ENCODE results near the gene DOCK11.

The DOCK11 gene

DNA sequence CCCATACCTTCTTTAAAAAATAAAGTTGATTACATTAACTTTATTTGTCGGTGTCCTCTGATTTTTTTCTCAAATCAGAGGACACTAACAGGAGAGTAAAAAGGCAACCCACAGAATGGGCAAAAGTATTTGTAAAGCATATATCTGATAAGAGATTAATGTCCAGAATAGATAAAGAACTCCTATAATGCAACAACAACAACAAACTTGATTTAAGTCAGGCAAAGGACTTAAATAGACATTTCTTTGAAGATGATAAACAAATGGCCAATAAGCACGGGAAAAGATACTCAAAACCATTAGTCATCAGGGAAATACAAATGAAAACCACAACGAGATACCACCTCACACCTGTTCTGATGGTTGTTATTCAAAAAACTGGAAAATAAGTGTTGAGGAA, 28.7 kb downstream of the DOCK11 start:
- H3K36me3 ChIP-seq (ENCODE audit: control insufficient read depth, insufficient read depth, low read length) = no peaks in the 10 kb centered on the region
- no peak overlapping the region for H3K9ac ChIP-seq (ENCODE audit: low read length)
- H3K27ac ChIP-seq (ENCODE audit: low read depth, low read length) = no peak overlapping the region
- peaks cover 5% of the 10 kb centered on the region for H3K4me1 ChIP-seq (ENCODE audit: control insufficient read depth, insufficient read depth, low read length)
- no peaks in the 10 kb centered on the region for H3K27me3 ChIP-seq (ENCODE audit: control insufficient read depth, insufficient read depth, low read length)
- no peak overlapping the region for H3K4me3 ChIP-seq (ENCODE audit: low read length)

DNA sequence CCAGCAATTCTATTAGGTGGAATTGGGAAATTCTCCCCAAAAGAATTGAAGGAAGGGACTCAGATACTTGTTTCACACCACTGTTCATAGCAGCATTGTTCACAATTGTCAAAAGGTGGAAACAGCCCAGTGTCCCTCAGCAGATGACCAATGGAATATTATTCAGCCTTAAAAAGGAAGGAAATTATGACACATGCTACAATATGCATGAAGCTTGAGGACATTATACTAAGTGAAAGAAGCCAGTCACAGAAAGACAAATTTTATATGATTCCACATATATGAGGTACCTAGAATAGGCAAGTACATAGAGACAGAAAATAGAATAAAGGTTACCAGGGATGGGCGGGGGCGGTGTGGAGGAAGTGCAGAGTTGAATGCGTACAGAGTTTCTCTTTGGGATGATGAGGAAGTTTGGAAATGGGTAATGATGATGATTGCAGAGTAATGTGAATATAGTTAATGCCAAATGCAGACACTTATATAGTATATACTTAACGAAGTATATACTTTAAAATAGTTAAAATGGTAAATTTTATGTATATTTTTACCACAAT, 29.6 kb downstream of the DOCK11 start:
- Histone ChIP-seq H3K9ac (ENCODE audit: low read length) (no peak overlapping the region), H3K27me3 (ENCODE audit: control insufficient read depth, insufficient read depth, low read length) (no peaks in the 10 kb centered on the region), H3K36me3 (ENCODE audit: control insufficient read depth, insufficient read depth, low read length) (no peaks in the 10 kb centered on the region), H3K4me3 (ENCODE audit: low read length) (no peak overlapping the region), H3K4me1 (ENCODE audit: control insufficient read depth, insufficient read depth, low read length) (peaks cover 4% of the 10 kb centered on the region), H3K27ac (ENCODE audit: low read depth, low read length) (no peak overlapping the region)

DNA sequence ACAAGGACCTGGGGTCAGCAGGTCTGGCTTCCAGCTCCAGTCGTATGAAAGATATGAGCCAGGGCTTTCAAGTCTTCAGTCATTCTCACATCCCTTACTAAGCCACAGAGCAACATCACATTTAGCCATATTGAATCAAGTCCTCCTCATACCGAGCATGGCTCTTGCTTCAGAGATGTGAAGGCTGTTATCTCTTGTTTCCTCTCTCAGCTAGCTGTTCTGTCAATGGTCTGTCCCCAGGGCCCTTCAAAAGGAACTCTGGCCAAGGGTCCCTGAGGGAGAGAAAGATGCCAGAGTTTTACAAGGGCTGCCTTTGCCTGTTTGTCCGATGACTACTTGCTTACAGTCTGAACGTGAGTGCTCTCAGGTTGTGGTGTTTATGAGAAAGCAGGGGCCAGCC, 30.5 kb downstream of the DOCK11 start:
- no peaks in the 10 kb centered on the region for H3K4me1 ChIP-seq (ENCODE audit: control insufficient read depth, insufficient read depth, low read length)
- no peak overlapping the region for H3K4me3 ChIP-seq (ENCODE audit: low read length)
- no peaks in the 10 kb centered on the region for H3K27me3 ChIP-seq (ENCODE audit: control insufficient read depth, insufficient read depth, low read length)
- peak overlapping the region; percentile 23 for H3K27ac ChIP-seq (ENCODE audit: low read depth, low read length)
- H3K9ac ChIP-seq (ENCODE audit: low read length) = no peak overlapping the region
- H3K36me3 ChIP-seq (ENCODE audit: control insufficient read depth, insufficient read depth, low read length) = no peaks in the 10 kb centered on the region

DNA sequence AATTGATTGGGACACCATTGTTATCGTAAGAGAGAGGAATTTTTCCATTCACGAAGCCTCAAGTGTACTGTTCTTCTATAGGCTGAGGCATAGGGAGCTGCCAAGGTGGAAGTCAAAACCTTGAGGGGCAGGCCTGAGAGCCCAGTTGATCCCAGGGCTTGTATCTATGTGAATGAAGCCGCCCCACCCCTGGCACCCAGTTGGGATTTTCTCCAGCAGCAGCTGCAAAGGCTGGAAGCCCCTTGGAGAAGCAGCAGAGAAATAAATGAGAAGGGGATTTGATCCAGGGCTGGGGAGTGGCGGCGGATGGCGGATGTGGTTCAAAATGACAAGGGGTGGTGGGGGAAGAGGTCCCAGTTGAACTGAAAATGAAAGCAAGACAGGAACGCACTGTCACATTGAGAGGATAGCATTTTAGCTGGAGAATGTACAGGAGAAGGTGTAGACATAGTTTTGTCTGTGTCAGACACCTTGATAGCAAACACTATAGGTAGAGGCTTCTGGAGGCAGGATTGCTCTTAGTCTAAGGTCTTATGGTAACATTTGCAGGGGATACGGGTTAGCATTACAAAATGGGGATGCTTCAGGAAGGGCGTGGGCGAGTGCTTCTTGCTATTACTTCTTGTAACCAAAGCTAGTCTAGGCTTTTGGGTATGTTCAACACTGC, 32.6 kb downstream of the DOCK11 start:
- Histone ChIP-seq H3K27ac (ENCODE audit: low read depth, low read length) (no peak overlapping the region), H3K4me3 (ENCODE audit: low read length) (peak overlapping the region; percentile 29), H3K9ac (ENCODE audit: low read length) (no peak overlapping the region), H3K4me1 (ENCODE audit: control insufficient read depth, insufficient read depth, low read length) (no peaks in the 10 kb centered on the region), H3K27me3 (ENCODE audit: control insufficient read depth, insufficient read depth, low read length) (no peaks in the 10 kb centered on the region), H3K36me3 (ENCODE audit: control insufficient read depth, insufficient read depth, low read length) (no peaks in the 10 kb centered on the region)

DNA sequence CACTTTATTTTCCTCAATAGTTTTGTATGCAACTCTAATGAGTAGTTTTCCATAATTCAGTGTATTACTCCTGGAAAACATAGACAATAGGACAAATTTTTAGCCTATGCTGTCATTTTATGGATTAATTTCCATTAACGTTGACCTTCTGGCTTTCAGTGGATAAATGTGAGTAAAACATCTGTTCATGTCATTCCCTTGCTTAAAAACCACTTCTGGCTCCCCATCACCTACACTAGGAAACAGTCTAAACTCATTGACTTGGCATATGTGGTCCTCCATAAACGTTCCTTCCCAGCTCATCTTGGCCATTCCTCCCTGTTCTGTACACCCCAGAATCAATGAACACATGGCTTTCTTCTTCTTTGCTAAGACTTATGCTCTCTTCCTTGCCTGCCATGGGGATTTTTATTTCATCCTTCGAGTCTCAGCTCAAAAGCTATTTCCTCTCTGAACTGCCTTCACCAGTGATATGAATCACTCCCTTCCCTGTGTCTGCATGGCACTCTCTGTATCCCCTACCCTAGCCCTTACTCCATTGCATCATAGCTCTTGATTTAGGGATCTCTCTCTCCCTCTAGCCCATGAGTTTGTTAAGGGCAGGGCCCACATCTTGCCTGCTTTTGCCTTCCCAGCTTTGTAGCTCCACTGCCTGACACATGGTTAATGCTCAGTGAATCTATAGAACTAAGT, 34.8 kb downstream of the DOCK11 start:
- Histone ChIP-seq H3K27ac (ENCODE audit: low read depth, low read length) (no peak overlapping the region), H3K4me3 (ENCODE audit: low read length) (no peak overlapping the region), H3K4me1 (ENCODE audit: control insufficient read depth, insufficient read depth, low read length) (no peaks in the 10 kb centered on the region), H3K36me3 (ENCODE audit: control insufficient read depth, insufficient read depth, low read length) (no peaks in the 10 kb centered on the region), H3K9ac (ENCODE audit: low read length) (no peak overlapping the region), H3K27me3 (ENCODE audit: control insufficient read depth, insufficient read depth, low read length) (no peaks in the 10 kb centered on the region)

DNA sequence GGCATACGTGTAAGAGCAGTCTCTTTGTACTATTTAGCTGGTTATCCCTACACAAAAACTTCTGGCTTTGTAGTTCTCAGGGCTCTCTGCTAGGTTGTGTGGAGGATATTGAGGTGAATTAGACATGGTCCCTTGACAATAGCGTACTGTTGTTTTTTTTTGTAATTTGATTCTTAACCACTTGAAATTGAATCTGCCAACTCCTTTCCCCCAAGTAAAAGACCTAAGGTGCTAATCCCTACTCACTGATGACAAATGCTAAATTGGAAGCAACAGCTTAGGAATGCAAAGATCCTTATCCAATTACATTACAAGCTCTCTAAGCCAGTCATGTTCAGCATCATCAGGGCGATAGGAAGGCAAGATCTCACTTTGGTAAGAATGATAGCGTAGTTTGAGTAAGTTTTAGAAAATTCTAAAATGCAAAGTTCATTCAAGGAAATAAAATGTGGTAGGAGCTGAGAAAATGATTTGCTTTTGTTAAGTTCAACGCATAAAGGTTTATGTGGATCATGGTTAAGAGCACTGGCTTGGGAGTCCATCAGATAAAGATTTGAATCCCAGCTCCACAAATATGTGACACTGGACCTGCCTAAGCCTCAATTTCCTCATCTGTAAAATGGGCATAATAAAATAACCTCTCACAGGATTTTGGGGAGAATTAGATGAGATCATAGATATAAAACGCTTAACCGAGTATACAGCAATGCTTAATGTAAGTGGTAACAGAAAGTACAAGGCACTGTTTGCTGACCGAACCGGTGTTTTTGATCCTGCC, 39.3 kb downstream of the DOCK11 start:
- Histone ChIP-seq H3K4me3 (ENCODE audit: low read length) (no peak overlapping the region), H3K27ac (ENCODE audit: low read depth, low read length) (no peak overlapping the region)

DNA sequence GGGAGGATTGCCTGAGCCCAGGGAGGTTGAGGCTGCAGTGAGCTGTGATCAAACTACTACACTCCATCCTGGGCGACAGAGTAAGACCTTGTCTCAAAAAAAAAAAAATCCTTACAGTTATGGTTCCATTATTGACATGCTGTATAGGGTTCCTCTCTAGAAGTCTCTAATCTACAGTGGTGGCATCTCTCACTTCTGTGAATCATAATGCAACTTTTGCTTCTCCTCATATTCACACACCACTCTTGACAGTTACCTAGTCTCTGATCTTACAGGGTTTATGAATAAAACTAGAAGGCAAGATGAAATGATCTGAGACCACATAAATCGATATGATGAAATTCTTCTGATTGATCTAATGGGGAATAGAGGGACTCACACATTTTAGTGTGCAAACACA, 40.6 kb downstream of the DOCK11 start:
- H3K4me3 ChIP-seq (ENCODE audit: low read length) = no peak overlapping the region
- H3K27me3 ChIP-seq (ENCODE audit: control insufficient read depth, insufficient read depth, low read length) = no peaks in the 10 kb centered on the region
- no peaks in the 10 kb centered on the region for H3K36me3 ChIP-seq (ENCODE audit: control insufficient read depth, insufficient read depth, low read length)
- H3K4me1 ChIP-seq (ENCODE audit: control insufficient read depth, insufficient read depth, low read length) = peaks cover 3% of the 10 kb centered on the region
- H3K9ac ChIP-seq (ENCODE audit: low read length) = no peak overlapping the region
- H3K27ac ChIP-seq (ENCODE audit: low read depth, low read length) = no peak overlapping the region

More for the DNA sequence above, 39.3 kb downstream of the DOCK11 start:
- no peaks in the 10 kb centered on the region for H3K36me3 ChIP-seq (ENCODE audit: control insufficient read depth, insufficient read depth, low read length)
- H3K9ac ChIP-seq (ENCODE audit: low read length) = no peak overlapping the region
- H3K4me1 ChIP-seq (ENCODE audit: control insufficient read depth, insufficient read depth, low read length) = peaks cover 3% of the 10 kb centered on the region
- no peaks in the 10 kb centered on the region for H3K27me3 ChIP-seq (ENCODE audit: control insufficient read depth, insufficient read depth, low read length)

DNA sequence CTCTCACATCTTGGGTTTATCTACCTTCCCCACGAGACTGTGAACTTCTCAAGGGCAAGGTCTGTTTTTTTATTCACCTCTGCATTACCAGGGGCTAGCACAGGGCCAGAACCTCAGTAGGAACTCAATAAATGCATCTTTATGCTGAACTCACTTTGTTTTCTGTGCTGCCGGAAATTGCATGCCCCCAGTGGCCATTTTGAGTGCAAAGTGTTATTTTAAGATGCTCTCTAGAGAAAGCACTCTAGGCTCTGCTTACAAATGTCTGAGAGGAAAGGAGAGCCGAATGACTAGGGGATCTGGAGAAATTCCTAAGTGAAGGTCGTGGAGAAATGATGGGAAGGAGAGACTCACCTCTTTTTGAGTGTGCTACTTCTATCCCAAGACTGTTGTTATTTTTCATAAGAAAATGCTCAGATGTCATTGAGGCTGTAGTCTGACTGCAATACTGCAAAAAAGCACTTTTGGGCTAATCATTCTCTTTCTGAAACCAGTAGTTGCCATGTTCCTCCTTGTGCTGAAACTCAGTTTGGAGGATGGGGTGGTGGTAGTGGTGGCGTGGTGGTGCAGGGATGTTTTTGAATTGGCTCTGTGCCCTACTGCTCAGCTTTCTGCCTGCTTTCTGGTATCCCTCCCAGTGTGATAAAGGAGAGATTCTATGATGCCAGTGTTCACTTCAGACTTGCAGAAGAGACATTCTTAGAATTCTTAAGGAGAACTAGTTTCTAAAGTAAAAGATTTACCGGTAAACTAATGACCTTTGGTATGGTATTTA, 41.3 kb downstream of the DOCK11 start:
- no peaks in the 10 kb centered on the region for H3K27me3 ChIP-seq (ENCODE audit: control insufficient read depth, insufficient read depth, low read length)
- peaks cover 3% of the 10 kb centered on the region for H3K4me1 ChIP-seq (ENCODE audit: control insufficient read depth, insufficient read depth, low read length)
- H3K36me3 ChIP-seq (ENCODE audit: control insufficient read depth, insufficient read depth, low read length) = no peaks in the 10 kb centered on the region
- peak overlapping the region; percentile 0 for H3K4me3 ChIP-seq (ENCODE audit: low read length)
- H3K27ac ChIP-seq (ENCODE audit: low read depth, low read length) = no peak overlapping the region
- H3K9ac ChIP-seq (ENCODE audit: low read length) = no peak overlapping the region

DNA sequence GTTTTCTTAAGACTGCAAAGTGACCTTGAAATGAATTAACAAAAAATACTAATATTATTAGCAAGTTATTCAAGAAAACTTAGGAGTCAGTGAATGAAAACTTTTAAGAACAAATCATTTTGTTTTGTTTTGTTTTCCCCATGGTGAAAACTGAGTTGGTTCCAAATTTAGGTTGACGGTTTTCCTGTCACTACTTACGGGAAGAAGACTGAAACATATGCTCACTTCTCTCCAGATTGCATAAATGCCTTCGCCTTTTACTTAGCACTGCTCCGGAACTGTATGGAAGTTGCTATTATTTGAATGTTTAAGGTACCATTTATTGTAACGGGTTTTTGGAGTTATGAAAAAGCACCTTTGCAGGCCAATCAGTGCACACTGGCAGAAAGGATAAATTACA, 42.8 kb downstream of the DOCK11 start:
- no peak overlapping the region for H3K4me3 ChIP-seq (ENCODE audit: low read length)
- peaks cover 3% of the 10 kb centered on the region for H3K4me1 ChIP-seq (ENCODE audit: control insufficient read depth, insufficient read depth, low read length)
- no peak overlapping the region for H3K9ac ChIP-seq (ENCODE audit: low read length)
- no peaks in the 10 kb centered on the region for H3K36me3 ChIP-seq (ENCODE audit: control insufficient read depth, insufficient read depth, low read length)
- H3K27me3 ChIP-seq (ENCODE audit: control insufficient read depth, insufficient read depth, low read length) = no peaks in the 10 kb centered on the region
- no peak overlapping the region for H3K27ac ChIP-seq (ENCODE audit: low read depth, low read length)

DNA sequence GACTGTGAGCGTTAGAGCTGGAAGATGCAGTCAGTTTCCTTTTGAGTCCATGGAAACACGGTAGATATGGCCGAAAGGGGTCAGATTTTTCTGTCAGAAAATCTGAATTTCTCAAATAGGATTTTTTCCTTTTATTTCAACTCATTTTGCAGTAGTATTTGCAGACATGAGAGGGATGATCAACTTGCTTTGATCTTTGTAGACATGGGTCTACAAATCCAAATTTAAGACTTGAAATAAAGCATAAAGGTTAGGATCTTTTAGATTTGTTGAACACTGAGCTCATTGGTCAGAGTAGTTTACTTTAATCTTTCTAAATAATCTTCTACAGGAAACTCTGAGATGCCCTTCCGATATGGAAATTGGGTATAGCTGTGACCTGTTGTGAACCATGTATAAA, 44.7 kb downstream of the DOCK11 start:
- Histone ChIP-seq H3K9ac (ENCODE audit: low read length) (no peak overlapping the region), H3K27ac (ENCODE audit: low read depth, low read length) (no peak overlapping the region), H3K36me3 (ENCODE audit: control insufficient read depth, insufficient read depth, low read length) (no peaks in the 10 kb centered on the region), H3K27me3 (ENCODE audit: control insufficient read depth, insufficient read depth, low read length) (no peaks in the 10 kb centered on the region), H3K4me1 (ENCODE audit: control insufficient read depth, insufficient read depth, low read length) (peaks cover 3% of the 10 kb centered on the region), H3K4me3 (ENCODE audit: low read length) (no peak overlapping the region)

DNA sequence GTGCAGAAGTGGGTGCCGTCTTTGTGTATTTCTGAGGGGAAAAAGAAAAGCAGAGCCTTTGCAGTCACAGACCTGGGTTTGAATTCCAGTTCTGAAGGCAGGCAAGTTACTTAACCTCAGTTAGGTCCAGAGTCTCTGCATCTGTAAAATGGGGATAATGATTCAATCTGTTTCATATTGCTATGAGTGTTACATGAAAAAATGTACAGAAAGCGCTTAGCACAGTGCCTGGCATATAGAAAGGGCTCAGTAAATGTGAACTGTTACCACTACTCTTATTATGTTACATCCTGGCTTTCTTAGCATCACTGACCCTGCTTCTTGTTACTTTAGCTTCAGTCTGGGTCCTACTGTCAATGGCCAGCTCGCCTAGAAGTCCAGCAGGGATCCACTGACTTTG, 45.9 kb downstream of the DOCK11 start:
- H3K27ac ChIP-seq (ENCODE audit: low read depth, low read length) = no peak overlapping the region
- no peaks in the 10 kb centered on the region for H3K27me3 ChIP-seq (ENCODE audit: control insufficient read depth, insufficient read depth, low read length)
- H3K9ac ChIP-seq (ENCODE audit: low read length) = no peak overlapping the region
- H3K4me1 ChIP-seq (ENCODE audit: control insufficient read depth, insufficient read depth, low read length) = peaks cover 3% of the 10 kb centered on the region
- no peak overlapping the region for H3K4me3 ChIP-seq (ENCODE audit: low read length)
- no peaks in the 10 kb centered on the region for H3K36me3 ChIP-seq (ENCODE audit: control insufficient read depth, insufficient read depth, low read length)

DNA sequence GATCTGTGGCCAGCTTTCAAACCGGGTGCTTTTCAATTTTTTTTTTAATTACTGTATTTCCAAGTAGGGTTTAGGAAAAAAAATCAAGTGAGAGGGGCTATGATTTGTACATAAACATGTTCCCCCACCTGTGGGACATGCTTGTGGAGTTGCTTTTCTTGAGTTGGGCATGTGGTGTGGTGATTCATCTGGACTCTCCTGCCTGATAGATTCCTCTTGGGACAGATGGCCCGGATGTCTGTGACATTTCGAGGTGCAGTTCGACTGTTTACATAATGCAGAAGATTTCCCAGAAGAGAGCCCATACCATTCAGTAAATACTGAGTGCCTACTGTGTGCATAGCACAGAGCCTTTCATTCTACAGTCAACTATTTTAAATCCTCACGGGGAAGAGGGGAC, 49.9 kb downstream of the DOCK11 start:
- no peaks in the 10 kb centered on the region for H3K4me1 ChIP-seq (ENCODE audit: control insufficient read depth, insufficient read depth, low read length)
- no peak overlapping the region for H3K27ac ChIP-seq (ENCODE audit: low read depth, low read length)
- no peaks in the 10 kb centered on the region for H3K36me3 ChIP-seq (ENCODE audit: control insufficient read depth, insufficient read depth, low read length)
- H3K4me3 ChIP-seq (ENCODE audit: low read length) = no peak overlapping the region
- no peaks in the 10 kb centered on the region for H3K27me3 ChIP-seq (ENCODE audit: control insufficient read depth, insufficient read depth, low read length)
- no peak overlapping the region for H3K9ac ChIP-seq (ENCODE audit: low read length)
